GM19467 (cell line): ENCODE data around the gene ELL.

Experiments used
- ATAC-seq: cut with Tn5 transposase; IDR thresholded peaks from one replicate; pipeline ENCODE4 v1.9.1; 2021; ENCODE audit warnings: mild to moderate bottlenecking, moderate library complexity; ENCODE audit not compliant: unreplicated experiment

The ELL gene

DNA sequence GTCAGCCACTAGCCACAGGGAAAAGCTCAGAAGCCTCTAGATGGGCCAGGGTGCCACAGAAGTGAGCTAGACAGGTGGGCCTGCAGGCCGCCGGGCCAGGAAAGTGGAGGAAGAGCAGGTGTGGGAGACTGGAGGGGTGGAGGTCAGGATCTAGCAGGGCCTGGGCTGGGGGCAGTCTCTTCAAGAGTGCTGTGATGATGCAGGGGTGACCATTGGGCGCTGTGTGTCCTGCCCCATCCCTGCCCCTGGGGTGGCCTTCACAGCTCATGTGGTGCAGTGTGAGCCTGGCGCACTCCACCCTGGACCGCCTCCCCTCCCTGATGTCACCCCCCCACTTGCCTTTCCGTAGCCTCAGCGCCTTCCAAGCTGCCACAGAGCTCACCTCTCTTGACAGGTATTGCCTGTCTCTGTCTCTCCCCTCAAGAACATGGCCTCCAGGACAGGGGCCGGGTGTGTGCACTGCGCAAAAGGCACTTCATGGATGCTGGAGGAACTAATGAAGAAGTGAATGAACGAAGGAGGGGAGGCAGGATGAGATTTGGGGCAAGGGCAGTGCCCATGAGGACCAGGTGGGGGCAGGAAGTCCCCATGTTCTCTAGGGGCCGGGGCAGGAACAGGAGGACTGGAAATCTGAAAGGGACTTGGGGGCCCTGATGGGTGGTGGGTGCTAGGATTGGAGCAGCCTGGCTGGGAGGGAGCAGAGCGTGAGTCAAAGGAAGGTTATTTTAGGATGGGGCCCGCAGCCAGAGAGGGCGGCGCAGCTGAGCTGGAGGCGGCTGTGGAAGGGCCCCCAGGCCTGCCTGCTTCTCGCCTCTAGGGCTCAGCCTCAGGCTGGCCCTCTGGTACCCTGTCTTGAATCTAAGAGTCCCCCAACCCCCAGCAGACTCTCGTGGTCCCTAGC is 96.1 kb downstream of the ELL start:
- ATAC-seq = no peak

DNA sequence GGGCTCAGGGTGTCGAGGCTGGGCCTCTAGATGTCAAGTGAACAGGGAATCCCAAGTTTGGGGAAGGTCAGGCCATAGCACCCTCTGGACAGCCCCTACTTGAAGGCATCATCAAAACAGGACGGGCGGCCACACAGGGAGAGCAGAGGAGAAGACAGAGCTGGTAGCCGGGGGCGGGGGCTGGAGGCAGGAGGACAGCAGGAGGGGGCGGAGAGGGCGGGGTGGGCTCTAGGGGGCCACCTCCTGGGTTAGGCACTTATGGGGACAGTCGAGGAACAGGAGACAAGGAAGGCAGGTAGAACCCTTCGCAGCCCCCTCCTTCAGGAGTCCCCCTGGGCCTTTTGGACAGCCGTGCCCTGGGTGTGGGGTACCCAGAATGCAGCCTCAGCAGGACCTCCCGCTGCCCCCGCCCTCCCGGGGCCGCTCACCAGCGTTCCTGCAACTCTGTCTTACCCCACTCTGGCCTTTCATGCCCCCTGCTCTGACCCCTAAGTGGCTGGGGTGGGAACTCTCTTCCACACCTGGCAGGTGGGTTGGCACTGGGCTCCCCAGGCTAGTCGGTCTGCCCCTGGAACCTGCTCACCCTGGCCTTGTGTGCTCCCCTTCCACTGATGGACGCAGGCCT is 96.9 kb downstream of the ELL start:
- ATAC-seq = no peak

DNA sequence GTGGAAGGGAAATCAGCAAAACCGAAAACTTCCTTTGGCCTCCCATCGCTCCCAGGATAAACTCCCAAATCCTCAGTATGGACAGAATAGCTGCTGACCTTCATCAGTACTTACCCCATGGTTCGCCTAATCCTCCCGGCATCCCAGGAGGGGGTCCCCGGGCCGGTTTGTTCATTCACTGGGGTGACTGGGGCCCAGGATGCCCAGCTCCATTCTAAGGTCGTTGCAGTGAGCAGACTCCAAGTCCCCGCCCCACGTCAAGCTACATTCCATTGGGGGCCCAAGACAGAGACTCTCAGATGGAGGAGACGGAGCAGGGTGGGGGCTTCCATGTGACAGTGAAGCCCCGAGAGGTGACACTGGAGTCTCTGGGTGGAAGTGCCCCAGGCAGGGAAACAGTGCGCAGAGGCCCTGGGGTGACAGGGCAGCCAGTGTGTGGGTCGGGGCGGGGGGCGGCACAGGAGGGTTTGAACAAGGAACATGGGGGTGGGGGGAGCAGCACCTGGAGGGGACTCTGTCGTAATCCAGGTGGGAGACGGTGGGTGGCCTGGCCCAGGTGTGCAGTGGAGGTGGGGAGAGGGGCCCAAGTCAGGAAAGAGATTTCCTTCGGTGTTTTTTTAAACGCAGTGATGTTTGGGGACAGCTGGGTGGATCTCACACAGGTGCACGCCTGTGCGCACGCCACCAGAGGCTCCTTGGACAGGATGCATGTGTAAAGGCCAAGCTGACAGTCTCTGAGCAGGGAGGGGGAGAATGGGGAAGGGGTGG is 97.6 kb downstream of the ELL start:
- ATAC-seq = no peak

DNA sequence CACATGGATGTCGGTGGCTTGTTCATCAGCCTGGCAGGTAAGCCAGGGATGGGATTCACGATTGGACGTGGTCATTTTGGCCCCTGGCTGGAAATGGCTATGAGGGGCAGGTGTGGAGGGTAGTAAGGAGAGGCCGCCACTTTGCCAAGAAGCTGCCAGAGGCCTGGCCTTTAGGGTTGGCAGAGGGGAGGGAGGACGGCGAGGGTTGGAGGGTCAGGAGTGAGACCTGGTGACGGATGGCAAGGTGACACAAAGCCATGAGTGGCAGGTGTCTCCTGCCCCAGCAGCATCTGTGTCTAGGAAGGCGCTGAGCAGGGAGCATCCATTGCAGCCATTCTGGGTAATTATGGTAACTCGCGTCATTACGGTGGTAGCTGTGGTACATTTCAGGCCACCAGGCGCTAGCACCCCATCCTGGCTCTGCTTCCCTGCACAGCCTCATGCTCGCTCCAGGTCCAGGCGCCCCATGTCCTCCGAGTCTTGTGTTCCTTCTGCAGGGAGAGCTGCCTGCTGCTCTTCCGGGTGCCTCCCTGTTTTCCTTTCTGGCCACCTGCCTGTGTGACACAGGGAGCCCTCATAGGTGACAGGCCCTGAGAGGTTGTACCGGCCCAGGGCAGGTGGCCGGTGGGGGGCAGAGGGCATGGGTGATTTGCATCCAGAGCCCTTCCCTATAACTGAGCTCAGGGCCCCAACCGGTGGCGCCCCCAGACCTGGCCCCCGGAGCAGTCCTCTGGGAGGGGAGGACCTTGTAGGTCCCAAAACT is 98.4 kb downstream of the ELL start:
- ATAC-seq = no peak

DNA sequence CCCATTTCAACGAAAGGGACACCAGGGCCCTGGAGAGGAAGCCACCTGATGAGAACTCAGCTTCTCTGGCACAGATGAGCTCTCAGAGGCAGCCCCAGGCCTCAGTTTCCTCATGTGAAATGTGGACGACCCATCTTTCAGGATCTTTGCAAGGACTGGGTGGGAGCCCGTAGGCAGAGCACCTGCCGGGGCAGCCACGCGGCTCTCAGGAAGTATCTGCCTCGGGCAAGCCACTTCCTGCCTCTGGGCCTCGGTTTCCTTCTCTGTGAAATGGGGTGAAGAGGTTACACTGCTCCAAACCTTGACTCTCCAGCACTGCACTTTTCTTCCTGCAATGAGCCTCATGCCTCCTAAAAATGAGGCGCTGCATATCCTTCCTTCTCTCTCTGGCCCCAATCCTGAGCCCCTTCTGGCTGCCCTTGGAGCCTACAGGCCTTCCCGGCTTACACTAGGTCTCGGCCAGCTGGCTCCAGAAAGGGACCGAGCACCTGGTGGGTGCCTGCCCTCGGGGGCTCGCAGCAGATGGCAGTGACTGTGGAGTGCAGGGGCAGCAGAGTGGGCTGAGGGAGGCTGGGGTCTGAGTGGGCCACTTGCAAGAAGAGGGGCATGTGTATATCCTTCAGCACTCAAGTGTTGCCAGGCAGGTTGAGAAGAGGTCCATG is 99.2 kb downstream of the ELL start:
- ATAC-seq = no peak

DNA sequence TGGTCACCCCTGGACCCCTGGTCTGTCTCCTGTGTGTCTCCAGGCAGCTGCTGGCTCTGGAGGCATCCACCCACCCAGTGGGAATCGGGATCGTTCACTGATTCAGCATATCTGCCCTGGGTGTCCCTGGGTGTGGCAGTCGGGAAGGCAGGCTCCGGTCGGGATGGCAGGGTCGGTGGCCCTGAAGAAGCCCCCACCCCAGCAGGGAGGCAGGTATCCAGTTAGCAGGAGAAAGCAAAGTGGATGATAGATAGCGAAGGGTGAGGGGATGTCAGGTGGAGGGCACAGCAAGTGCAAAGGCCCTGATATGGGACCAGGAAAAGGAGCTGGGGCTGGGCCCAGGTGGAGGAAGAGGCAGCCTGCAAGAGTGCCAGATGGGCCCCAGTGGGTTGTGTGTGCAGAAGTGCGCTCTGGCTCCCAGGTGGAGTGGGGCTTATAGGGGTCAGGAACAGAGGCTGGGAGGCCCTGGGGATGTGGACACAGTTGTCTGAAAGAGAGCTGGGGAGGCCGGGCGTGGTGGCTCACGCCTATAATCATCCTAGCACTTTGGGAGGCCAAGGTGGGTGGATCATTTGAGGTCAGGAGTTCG is 100.4 kb downstream of the ELL start:
- ATAC-seq = no peak

DNA sequence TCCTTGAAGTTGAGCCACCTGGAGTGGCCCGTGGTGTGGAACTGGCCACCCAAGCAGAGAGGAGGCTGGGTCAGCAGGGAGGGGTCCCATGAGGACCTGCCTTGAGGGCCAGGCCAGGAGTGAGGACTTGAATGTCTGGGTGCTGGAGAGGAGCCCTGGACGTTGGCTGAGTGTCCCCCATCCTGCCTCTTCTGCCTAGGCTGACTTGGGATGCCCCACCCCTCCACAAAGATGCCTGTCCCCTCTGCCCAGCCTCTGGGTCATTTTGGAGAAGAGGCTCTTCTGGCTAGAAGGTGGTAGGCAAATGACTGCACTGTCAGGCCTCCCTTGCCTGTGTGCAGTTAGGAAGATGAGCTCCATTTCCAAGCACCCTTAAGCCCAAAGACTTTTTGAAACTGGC is 100.9 kb downstream of the ELL start:
- ATAC-seq = no peak

DNA sequence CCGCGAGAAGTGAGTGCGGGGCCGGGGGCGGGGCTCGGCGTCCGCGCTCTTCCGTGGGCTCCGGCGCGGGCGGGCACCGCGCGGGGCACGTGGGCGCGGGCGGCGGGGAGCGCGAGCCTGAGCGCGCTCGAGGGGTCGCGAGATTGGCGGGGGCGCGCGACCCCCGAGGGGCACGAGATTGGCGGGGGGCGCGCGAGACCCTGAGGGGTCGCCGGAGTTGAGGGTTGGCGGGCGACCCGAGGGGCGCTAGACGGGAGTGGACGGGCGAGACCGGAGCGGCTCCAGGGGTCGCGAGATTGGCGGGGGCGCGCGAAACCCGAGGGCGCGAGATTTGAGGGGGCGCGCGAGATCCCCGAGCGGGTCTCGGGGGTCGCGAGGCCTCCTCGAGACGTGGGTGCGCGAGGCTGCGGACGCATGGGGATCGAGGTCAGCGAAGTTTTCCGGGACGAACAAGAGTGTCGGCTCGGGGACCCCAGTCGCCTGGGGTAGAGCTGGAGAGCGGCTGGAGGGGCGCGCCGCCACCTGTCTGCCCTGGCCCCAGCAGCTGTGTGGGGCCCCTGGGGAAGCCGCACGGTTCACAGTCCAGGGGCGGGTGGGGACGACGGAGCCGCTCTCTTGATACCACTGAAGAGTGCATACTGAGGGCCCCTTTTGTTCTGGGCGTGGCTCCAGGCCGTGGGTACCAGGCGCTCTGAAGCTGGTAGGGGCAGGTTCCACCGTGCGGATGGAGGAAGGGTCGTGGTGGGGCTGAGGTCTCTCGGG is 102.0 kb downstream of the ELL start:
- ATAC-seq = no peak

DNA sequence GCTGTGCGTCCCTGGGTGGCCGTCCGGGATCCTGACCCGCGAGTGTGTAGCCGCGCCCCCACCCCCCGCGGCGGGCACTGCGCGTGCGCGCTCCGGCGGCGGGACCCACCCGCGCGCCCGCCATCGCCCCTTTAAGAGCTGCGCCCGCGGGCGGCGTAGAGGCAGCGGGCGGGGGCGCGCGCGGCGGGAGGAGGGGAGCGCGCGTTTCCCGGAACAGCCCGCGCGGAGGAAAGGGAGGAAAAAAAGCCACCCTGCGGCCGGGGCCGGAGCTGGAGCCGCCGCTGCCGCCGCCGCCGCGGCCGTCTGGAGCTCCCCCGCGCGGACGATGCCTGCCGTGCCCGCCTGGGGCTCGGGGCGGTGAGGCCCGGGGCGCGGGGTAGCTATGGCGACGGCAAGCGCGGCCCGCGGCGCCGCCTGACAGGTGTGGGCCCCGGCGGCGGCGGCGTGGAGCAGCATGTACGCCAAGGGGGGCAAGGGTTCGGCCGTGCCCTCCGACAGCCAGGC is 102.6 kb downstream of the ELL start, which contains the start of gene SSBP4:
TSS of gene SSBP4 (plus strand) at position 204 of the 504 bp plus-strand sequence. CDS start at position 455, 251 bp downstream.
- ATAC-seq = no peak

DNA sequence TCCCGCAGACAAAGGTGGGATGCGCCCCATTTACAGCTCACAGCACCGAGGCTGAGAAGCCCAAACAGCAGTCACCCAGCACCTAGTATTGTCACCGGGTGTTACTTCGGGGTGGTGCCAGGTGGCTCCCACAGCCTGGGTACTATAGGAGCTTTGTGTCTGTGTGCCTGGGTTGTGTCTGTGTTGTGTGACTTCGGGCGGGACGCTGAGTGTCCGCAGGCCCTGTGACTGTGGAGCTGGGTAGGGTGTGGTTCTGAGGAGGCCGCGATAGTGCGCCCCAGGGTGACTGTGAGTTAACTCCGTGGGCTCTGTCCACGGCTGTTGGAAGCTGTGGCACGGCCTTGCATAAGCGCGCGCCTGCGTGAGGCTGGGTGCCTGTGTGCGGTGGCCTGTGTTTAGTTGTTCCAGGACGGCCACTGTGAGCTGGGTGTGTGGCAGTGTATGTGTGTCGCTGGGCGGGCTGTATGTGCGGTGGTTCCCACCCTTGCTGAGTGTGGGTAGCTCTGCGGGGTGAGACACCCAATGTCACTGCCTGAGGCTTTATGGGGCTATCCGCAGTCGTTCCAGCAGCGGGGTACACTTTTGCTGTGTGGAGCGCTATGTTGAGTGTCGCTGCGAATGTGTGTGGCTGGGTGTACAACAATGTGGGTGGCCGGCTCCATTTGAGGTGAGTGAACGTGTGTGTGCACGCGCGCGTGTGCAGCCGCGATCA is 103.2 kb downstream of the ELL start:
- ATAC-seq = no peak

DNA sequence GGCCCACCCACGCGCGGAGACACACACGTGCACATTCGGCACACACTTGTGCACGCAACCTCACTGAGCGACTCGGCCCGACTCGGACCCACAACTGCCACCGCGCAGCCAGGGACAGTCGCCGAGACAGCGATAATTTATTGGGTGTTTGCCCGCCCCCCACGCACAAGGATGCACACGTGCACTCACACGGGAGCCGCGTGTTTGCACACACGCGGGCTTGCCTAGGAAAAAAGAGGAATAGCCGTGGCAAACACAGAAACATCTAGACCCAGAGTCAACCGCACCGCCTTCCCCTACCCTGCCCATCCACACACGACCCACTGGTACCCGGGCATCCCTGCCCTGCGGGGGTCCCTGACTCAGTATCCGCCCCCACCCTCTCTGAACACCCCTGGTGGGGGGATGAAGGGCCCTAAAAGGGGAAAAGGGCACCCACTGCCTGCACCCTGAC is 103.8 kb downstream of the ELL start:
- ATAC-seq = no peak

DNA sequence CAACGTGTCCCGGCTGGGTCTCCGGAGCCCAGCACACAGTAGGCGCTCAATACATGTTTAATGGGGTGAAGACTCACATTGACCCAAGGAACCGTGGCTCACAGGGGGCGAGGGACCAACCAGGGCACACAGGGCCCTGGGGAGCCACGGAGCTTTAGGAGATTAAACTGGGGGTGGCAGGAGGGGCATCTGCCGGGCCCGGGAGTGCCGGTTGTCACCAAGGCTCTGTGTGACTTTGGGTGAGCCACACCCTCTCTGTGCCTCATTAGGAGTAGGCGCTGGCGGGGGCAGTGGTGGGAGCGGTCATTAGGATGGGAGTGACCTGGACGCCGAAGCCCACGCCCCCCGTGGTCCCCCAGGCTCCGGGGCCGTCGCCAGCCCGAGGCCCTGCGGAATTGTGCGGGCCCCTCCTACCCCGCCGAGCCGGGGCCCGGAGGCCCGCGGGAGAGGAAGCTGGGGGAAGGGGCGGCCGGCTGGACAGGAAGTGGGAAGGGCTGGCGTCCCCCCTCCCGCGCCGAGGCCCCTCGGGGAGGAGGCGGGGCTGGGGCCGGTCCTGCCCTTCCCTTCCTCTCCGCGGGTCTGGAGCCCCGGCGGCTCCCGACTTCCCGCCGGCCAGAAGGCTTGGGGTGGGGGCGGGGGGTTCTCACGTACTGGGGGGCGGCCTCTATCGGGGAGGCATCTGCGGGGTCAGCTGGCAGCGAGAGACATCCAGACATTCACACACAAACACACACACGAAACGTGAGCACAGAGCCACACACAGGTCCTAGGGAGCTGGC is 104.4 kb downstream of the ELL start:
- ATAC-seq = no peak

DNA sequence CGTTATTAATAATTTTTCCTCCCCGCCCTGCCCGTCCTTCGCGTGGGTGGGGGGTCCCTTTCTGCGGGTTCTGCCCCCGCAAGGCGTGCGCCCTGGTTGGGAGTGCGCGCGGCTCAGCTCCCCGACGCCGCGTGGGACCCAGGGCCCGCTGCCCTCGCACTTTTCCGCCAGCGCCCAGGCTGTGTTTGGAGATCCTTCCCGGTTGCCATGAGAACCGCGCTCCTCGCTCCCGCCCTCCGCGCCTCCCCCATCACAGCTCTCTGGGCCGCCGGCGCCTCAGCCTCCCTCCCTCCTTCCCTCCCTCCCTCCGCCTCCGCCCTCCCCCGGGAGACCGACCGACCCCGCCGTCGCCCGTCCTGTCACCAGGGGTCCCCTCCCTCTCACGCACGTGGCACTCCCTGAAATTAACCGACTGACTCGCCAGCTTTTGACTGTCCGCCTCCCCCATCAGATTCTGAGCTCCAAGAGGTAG is 105.1 kb downstream of the ELL start:
- ATAC-seq = no peak

DNA sequence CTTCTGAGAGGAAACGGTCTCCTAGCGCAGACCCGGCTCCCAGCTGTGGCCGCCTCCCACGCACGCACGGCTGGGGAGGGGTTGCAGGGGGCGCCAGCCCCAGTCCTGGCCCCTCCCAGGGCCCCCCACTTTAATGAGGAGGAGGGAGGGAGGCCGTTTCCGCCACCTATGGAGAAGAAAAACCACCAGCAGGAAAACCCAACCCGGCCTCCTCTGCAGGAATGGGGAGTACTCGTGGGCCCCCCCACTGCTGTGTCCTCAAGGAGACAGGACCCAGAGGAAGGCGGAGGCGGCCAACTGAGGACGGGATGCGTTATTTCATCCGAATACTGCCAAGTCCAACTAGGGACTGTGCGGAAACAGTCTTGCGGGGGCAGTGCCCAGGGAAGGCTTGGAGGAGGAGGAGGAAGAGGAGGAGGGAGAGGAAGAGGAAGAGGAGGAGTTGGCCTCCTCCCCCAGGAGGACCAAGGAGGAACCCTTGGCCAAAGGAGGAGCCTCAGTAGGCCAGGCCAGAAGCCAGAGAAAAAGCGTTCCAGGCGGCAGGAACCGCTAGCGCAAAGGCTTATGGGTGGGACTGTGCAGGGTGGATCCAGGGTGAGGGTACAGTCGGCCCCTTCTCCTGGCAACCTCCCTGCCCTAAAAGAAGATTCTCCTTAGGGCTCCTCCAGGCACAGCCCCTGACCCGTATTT is 106.5 kb downstream of the ELL start:
- no peak for ATAC-seq

DNA sequence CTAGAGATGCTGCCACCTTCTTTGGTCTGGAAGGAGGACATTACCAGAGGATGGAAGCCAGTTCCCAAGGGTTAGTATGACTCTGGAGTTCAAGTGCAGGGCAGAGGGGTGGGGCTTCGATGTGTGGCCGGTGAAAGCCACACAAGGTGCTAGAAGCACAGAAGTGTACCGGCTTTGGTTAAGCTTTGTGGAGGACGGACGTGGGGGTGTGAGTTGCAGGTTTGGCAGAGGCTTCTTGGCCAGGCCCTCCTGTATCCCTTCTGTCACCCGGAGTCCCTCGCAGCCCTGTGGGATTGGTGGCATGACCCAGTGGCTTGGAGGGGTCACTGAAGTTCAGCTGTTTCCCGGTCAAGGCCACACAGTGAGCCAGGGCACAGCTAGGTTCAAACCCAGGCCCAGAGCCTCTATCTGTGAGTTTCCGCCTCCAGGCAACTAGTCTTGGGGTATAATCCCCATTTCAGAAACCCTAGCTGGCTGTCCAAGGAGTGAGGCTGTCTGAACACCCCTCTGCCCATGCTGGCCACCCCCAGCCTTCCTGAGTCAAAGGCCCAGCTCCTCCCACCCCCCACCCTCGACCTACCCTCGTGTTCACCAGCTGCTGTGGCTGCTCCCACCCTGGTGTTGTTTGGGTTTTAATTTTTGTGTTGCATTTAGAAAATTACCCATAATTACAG is 107.2 kb downstream of the ELL start:
- ATAC-seq = no peak

DNA sequence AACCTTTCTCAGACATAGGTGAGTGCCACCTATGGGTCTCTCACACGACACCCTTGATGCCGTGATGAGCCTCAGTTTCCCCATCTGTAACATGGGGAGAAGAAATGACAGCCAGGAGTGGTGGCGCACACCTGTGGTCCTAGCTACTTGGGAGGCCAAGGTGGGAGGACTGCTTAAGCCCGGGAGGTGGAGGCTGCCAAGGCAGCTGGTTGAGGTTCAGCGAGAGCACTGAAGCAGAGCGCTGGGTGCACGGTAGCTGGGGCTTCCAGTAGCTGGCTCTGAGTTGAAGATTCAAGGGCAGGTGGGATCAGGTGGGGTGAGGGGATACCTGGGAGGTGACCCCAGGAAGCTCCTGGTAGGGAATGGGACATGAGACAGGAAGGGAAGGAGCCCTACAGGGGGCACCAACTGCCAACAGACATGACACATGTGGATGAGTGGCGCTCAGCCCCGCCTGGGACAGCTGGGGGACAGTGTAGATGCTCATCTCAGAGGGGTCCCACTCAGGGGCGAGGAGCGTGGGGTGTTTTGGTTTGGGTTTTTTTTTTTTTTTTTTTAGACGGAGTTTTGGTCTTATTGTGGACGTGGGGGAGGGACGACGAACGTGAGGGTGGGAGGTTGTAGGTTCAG is 109.1 kb downstream of the ELL start:
- no peak for ATAC-seq
